ENCODE measurements around the gene RALGPS2.

- no peak for TF ChIP-seq ZFP30 (CRISPR knock-in tag; IDR thresholded peaks at IDR 0.05)
- no peak for TF ChIP-seq CSDC2 (CRISPR knock-in tag; IDR thresholded peaks at IDR 0.05)
- TF ChIP-seq OSR1 (CRISPR knock-in tag; IDR thresholded peaks at IDR 0.05) = no peak
- no peak for TF ChIP-seq ARNTL (CRISPR knock-in tag; IDR thresholded peaks at IDR 0.05; ENCODE audit: borderline replicate concordance, low read depth)
These were observed 34.5 kb upstream of the RALGPS2 start for GRCh38 chr1:178690496-178690895.
